Astrocyte (in vitro differentiated cells and primary cell): Measurements from ENCODE around the gene CRYGN.

Experiments
- EZH2 ChIP-seq: IDR thresholded peaks from 2 replicates; pipeline ENCODE4 v1.6.1; 2012; ENCODE audit warnings: mild to moderate bottlenecking, low read length, inconsistent platforms; ENCODE audit not compliant: insufficient read depth
- TF ChIP-seq, protein P1 (sequence below): IDR thresholded peaks from 2 replicates; pipeline ENCODE4 v1.5.1; 2011; ENCODE audit warnings: low read depth, mild to moderate bottlenecking, inconsistent platforms, low read length, moderate library complexity; ENCODE audit not compliant: insufficient read depth

- TF ChIP-seq, protein P1, sequence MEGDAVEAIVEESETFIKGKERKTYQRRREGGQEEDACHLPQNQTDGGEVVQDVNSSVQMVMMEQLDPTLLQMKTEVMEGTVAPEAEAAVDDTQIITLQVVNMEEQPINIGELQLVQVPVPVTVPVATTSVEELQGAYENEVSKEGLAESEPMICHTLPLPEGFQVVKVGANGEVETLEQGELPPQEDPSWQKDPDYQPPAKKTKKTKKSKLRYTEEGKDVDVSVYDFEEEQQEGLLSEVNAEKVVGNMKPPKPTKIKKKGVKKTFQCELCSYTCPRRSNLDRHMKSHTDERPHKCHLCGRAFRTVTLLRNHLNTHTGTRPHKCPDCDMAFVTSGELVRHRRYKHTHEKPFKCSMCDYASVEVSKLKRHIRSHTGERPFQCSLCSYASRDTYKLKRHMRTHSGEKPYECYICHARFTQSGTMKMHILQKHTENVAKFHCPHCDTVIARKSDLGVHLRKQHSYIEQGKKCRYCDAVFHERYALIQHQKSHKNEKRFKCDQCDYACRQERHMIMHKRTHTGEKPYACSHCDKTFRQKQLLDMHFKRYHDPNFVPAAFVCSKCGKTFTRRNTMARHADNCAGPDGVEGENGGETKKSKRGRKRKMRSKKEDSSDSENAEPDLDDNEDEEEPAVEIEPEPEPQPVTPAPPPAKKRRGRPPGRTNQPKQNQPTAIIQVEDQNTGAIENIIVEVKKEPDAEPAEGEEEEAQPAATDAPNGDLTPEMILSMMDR: no peak
- TF ChIP-seq EZH2: no peak
Observed at GRCh38 chr7:151390598-151391357, 49.2 kb downstream of the CRYGN start.
